ENCODE results near the gene KCNH5. TPM values are rescaled to one million over a fixed set of nuclear protein-coding genes. Genes with fewer than 3 reads are reported as not detected.

KCNH5 gene, protein sequence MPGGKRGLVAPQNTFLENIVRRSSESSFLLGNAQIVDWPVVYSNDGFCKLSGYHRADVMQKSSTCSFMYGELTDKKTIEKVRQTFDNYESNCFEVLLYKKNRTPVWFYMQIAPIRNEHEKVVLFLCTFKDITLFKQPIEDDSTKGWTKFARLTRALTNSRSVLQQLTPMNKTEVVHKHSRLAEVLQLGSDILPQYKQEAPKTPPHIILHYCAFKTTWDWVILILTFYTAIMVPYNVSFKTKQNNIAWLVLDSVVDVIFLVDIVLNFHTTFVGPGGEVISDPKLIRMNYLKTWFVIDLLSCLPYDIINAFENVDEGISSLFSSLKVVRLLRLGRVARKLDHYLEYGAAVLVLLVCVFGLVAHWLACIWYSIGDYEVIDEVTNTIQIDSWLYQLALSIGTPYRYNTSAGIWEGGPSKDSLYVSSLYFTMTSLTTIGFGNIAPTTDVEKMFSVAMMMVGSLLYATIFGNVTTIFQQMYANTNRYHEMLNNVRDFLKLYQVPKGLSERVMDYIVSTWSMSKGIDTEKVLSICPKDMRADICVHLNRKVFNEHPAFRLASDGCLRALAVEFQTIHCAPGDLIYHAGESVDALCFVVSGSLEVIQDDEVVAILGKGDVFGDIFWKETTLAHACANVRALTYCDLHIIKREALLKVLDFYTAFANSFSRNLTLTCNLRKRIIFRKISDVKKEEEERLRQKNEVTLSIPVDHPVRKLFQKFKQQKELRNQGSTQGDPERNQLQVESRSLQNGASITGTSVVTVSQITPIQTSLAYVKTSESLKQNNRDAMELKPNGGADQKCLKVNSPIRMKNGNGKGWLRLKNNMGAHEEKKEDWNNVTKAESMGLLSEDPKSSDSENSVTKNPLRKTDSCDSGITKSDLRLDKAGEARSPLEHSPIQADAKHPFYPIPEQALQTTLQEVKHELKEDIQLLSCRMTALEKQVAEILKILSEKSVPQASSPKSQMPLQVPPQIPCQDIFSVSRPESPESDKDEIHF
- total RNA-seq (2021) (0.60 to 1.4 TPM (median 0.76 TPM) in 3 replicates), Bru-seq, nascent RNA (percentile 29 among the genes with signal in this experiment)
- long read RNA-seq, experiment 1, partial matches to known transcripts = 3 of 4 reads
- long read RNA-seq, experiment 1, other reads (novel, unspliced or antisense) = 1 of 4 reads
- long read RNA-seq, experiment 2 = 0 reads
- long read RNA-seq, experiment 3, partial matches to known transcripts = 2 of 4 reads
- long read RNA-seq, experiment 3, other reads (novel, unspliced or antisense) = 2 of 4 reads

DNA sequence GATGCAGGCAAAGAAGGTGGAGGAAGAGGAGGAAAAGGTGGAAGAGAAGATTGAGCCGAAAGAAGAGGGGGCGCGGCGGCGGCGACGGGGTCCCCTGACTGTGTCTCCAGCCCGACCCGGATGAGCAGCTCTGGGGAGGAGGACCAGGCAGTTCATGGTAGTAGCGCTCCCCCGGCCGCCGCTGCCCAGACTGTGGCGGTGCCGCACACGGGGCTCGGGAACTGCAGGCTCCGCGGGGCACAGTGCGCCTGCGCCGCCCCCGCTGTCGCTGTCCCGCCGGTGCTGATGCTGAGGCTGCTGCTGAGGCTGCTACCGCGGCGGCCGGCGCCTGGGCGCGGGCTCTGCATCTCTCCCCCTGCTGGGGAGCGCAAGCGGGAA lies at the start of gene KCNH5:
Gene KCNH5 (minus strand): TSS at position 225 of the 378 bp plus-strand sequence. CDS start 272 bp downstream, outside the sequence.
- CTCF ChIA-PET = interaction anchor here (0.9 to 1.3 kb wide), 3 partner anchors 55 to 877 kb away, joined by 3 to 4 read pairs (median 4); partner anchors contain the start of gene RHOJ
- peak; percentile 76 for DNase-seq (ENCODE audit: low spot score)

DNA sequence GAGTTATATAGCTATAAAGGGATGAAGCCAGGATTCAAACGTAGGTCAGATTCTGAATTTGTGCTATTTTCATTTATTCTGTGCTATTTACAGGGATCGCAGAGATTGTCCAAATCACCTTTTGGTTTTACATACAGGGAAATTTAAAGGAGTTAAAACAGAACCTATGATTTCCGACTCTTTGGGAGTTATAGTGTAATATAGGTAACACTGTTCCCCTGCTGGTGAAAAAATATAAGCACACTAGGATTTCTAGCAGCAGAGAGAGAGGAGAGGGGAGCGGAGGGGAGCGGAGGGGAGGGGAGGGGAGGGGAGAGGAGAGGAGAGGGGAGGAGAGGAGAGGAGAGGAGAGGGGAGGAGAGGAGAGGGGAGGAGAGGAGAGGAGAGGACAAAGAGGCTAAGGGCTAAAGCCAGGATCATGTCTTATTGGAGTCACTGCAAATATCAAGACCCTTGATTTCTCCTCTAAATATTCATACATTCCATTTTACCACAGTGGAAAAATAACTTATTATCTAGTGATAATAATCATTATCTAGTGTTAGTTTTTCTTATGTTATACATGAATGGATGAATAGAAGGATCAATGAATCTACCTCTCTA lies 46.2 kb upstream of the KCNH5 start:
- ATAC-seq (peak; percentile 72), DNase-seq (ENCODE audit: low spot score) (no peak)
- TF ChIP-seq SMAD3 (CRISPR knock-in tag; IDR thresholded peaks at IDR 0.05; ENCODE audit: borderline replicate concordance) (no peak), TCF7 (CRISPR knock-in tag; IDR thresholded peaks at IDR 0.05; ENCODE audit: low read depth) (no peak), HMGA2 (CRISPR knock-in tag; IDR thresholded peaks at IDR 0.05) (no peak), CREB1 (CRISPR knock-in tag; IDR thresholded peaks at IDR 0.05) (no peak)
- TF ChIP-seq, protein P1, sequence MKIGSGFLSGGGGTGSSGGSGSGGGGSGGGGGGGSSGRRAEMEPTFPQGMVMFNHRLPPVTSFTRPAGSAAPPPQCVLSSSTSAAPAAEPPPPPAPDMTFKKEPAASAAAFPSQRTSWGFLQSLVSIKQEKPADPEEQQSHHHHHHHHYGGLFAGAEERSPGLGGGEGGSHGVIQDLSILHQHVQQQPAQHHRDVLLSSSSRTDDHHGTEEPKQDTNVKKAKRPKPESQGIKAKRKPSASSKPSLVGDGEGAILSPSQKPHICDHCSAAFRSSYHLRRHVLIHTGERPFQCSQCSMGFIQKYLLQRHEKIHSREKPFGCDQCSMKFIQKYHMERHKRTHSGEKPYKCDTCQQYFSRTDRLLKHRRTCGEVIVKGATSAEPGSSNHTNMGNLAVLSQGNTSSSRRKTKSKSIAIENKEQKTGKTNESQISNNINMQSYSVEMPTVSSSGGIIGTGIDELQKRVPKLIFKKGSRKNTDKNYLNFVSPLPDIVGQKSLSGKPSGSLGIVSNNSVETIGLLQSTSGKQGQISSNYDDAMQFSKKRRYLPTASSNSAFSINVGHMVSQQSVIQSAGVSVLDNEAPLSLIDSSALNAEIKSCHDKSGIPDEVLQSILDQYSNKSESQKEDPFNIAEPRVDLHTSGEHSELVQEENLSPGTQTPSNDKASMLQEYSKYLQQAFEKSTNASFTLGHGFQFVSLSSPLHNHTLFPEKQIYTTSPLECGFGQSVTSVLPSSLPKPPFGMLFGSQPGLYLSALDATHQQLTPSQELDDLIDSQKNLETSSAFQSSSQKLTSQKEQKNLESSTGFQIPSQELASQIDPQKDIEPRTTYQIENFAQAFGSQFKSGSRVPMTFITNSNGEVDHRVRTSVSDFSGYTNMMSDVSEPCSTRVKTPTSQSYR (CRISPR knock-in tag; IDR thresholded peaks at IDR 0.05) = no peak
- TF ChIP-seq, protein P2, sequence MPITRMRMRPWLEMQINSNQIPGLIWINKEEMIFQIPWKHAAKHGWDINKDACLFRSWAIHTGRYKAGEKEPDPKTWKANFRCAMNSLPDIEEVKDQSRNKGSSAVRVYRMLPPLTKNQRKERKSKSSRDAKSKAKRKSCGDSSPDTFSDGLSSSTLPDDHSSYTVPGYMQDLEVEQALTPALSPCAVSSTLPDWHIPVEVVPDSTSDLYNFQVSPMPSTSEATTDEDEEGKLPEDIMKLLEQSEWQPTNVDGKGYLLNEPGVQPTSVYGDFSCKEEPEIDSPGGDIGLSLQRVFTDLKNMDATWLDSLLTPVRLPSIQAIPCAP (CRISPR knock-in tag; IDR thresholded peaks at IDR 0.05) = no peak
- no peak overlapping the region for H3K4me3 Mint-ChIP-seq
- peaks cover 5% of the 10 kb centered on the region; the same call in 1 of the 2 replicates for H3K9me3 Mint-ChIP-seq
- H3K36me3 Mint-ChIP-seq = no peaks in the 10 kb centered on the region
- H3K27me3 Mint-ChIP-seq (ENCODE audit: low read depth) = no peaks in the 10 kb centered on the region
- ChIA-PET POLR2A (no interaction called here), CTCF (interaction anchor here (1.0 to 1.5 kb wide), 4 partner anchors 9 to 88 kb away, joined by 3 to 9 read pairs (median 3); no protein-coding TSS in a partner anchor)
- H3K4me1 Mint-ChIP-seq = peaks cover under 1% of the 10 kb centered on the region; the same call in 1 of the 2 replicates
- H3K27ac Mint-ChIP-seq = no peak overlapping the region

More for the DNA sequence above, at the start of gene KCNH5:
- peak; percentile 83 for ATAC-seq
- POLR2A ChIA-PET = no interaction called here
- Mint-ChIP-seq H3K36me3 (no peaks in the 10 kb centered on the region), H3K9me3 (no peaks in the 10 kb centered on the region), H3K4me3 (peak within 1 kb of the TSS; percentile 85), H3K27me3 (ENCODE audit: low read depth) (peaks cover 52% of the 10 kb centered on the region), H3K27ac (0 out of 2 replicates have a peak within 1 kb of the TSS, but pooled peaks have one; percentile 60), H3K4me1 (peaks cover 34% of the 10 kb centered on the region)
- TF ChIP-seq PRRX2 (CRISPR knock-in tag; IDR thresholded peaks at IDR 0.05) (no peak), TEAD1 (CRISPR knock-in tag; IDR thresholded peaks at IDR 0.05) (peak; percentile 37; the same call in 1 of the 2 replicates)
- TF ChIP-seq, protein P3, sequence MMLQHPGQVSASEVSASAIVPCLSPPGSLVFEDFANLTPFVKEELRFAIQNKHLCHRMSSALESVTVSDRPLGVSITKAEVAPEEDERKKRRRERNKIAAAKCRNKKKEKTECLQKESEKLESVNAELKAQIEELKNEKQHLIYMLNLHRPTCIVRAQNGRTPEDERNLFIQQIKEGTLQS (CRISPR knock-in tag; conservative IDR thresholded peaks at IDR 0.05) = no peak

DNA sequence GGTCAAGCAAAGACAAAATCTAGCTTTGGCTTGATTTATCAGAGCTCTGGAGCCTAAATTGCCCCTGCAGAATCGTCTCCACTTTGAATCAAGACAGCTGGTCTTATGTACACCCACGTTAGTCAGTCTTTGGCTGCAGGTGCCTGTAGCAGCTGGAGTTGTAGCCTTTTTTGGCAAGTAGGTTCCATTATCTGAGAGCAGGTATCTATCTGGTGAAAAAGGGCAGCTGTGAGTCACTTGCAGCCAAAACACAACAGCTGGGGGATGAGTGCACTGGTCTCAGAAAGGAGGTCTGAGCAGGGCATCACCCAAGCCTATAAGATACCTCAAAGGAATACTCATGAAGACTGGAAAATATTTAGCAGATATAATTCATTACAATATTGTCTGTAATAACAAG lies 43.6 kb upstream of the KCNH5 start:
- no peak for DNase-seq (ENCODE audit: low spot score)
- ChIA-PET POLR2A (no interaction called here), CTCF (interaction anchor here (0.6 kb wide), 1 partner anchor 41 kb away, joined by 3 read pairs; no protein-coding TSS in a partner anchor)
- Mint-ChIP-seq H3K4me3 (no peak overlapping the region), H3K4me1 (no peaks in the 10 kb centered on the region), H3K27me3 (ENCODE audit: low read depth) (no peaks in the 10 kb centered on the region), H3K36me3 (no peaks in the 10 kb centered on the region), H3K9me3 (peaks cover 10% of the 10 kb centered on the region), H3K27ac (no peak overlapping the region)
- no peak for ATAC-seq
- TF ChIP-seq, protein P2 (CRISPR knock-in tag; IDR thresholded peaks at IDR 0.05) = no peak
- TF ChIP-seq CREB1 (CRISPR knock-in tag; IDR thresholded peaks at IDR 0.05) (no peak), KAT7 (CRISPR knock-in tag; IDR thresholded peaks at IDR 0.05; ENCODE audit: borderline replicate concordance) (no peak), MXD4 (CRISPR knock-in tag; IDR thresholded peaks at IDR 0.05; ENCODE audit: borderline replicate concordance) (no peak), TP53 (CRISPR knock-in tag; IDR thresholded peaks at IDR 0.05) (no peak), TEAD1 (CRISPR knock-in tag; IDR thresholded peaks at IDR 0.05) (no peak), JAZF1 (CRISPR knock-in tag; IDR thresholded peaks at IDR 0.05) (no peak), GTF2I (CRISPR knock-in tag; conservative IDR thresholded peaks at IDR 0.05) (no peak), FOXJ3 (CRISPR knock-in tag; IDR thresholded peaks at IDR 0.05; ENCODE audit: borderline replicate concordance) (no peak), ZNF317 (CRISPR knock-in tag; IDR thresholded peaks at IDR 0.05; ENCODE audit: borderline replicate concordance, low read depth) (no peak)
- TF ChIP-seq, protein P4, sequence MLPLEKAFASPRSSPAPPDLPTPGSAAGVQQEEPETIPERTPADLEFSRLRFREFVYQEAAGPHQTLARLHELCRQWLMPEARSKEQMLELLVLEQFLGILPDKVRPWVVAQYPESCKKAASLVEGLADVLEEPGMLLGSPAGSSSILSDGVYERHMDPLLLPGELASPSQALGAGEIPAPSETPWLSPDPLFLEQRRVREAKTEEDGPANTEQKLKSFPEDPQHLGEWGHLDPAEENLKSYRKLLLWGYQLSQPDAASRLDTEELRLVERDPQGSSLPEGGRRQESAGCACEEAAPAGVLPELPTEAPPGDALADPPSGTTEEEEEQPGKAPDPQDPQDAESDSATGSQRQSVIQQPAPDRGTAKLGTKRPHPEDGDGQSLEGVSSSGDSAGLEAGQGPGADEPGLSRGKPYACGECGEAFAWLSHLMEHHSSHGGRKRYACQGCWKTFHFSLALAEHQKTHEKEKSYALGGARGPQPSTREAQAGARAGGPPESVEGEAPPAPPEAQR (CRISPR knock-in tag; IDR thresholded peaks at IDR 0.05) = no peak
- TF ChIP-seq, protein P5, sequence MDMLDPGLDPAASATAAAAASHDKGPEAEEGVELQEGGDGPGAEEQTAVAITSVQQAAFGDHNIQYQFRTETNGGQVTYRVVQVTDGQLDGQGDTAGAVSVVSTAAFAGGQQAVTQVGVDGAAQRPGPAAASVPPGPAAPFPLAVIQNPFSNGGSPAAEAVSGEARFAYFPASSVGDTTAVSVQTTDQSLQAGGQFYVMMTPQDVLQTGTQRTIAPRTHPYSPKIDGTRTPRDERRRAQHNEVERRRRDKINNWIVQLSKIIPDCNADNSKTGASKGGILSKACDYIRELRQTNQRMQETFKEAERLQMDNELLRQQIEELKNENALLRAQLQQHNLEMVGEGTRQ (CRISPR knock-in tag; IDR thresholded peaks at IDR 0.05) = no peak
